ENCODE measurements around the gene ZNF48.

Gene ZNF48

DNA sequence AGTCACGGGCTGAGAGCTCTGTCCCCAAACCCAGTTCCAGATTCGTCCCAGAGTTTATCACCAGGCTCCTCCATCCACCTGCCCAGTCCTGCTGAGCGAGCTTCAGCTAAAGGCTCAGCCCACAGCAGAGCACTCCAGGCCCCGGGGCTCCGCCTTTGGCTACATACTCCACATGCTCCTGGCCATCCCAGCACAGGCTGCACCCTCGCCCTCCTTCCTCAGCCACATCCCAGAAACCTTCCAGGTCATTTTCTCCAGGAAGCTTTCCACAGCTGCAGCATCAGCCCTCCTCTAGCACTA, 35.4 kb upstream of the ZNF48 start:
- Histone ChIP-seq H3K27ac (ENCODE audit: low read length) (no peak overlapping the region), H3K9ac (ENCODE audit: low read length in 2 of 2) (peak overlapping the region in 1 of 2 donors; percentile 5), H3K36me3 (ENCODE audit: control insufficient read depth in 2 of 2, insufficient read depth in 2 of 2, low read length in 2 of 2) (peaks cover 14 to 36% of the 10 kb centered on the region in 2 donors), H3K4me1 (ENCODE audit: control insufficient read depth, insufficient read depth, low read length) (peaks cover 20% of the 10 kb centered on the region), H3K9me3 (ENCODE audit: control insufficient read depth in 2 of 2, low read length in 2 of 2) (no peaks in the 10 kb centered on the region), H3K27me3 (ENCODE audit: control insufficient read depth in 1 of 2, insufficient read depth in 2 of 2, low read length in 2 of 2) (no peaks in the 10 kb centered on the region), H3K4me3 (ENCODE audit: low read length in 2 of 2) (no peak overlapping the region)

DNA sequence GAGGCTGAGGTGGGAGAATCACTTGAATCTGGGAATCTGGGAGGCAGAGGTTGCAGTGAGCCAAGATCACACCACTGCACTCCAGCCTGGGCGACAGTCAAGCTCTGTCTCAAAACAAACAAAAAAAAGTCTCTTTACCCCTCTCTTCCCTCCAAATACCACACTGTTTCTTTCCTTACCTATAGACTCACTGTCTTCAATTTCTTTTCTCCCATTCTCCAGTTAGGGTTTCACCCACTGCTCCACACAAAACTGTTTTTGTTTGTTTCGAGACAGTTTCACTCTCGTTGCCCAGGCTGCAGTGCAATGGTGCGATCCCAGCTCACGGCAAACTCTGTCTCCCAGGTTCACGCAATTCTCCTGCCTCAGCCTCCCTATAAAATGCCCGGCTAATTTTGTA, 34.0 kb upstream of the ZNF48 start:
- H3K9me3 ChIP-seq (ENCODE audit: control insufficient read depth in 2 of 2, low read length in 2 of 2): no peaks in the 10 kb centered on the region
- no peak overlapping the region for H3K4me3 ChIP-seq (ENCODE audit: low read length in 2 of 2)
- H3K27me3 ChIP-seq (ENCODE audit: control insufficient read depth in 1 of 2, insufficient read depth in 2 of 2, low read length in 2 of 2): no peaks in the 10 kb centered on the region
- no peak overlapping the region for H3K9ac ChIP-seq (ENCODE audit: low read length in 2 of 2)
- H3K27ac ChIP-seq (ENCODE audit: low read length): no peak overlapping the region
- peaks cover 11% of the 10 kb centered on the region for H3K4me1 ChIP-seq (ENCODE audit: control insufficient read depth, insufficient read depth, low read length)
- H3K36me3 ChIP-seq (ENCODE audit: control insufficient read depth in 2 of 2, insufficient read depth in 2 of 2, low read length in 2 of 2): peaks cover 24 to 41% of the 10 kb centered on the region in 2 donors

GRCh38 chr16:30365200-30365599, 30.0 kb upstream of the ZNF48 start:
- Histone ChIP-seq H3K9ac (ENCODE audit: low read length in 2 of 2) (no peak overlapping the region), H3K27ac (ENCODE audit: low read length) (no peak overlapping the region), H3K27me3 (ENCODE audit: control insufficient read depth in 1 of 2, insufficient read depth in 2 of 2, low read length in 2 of 2) (no peaks in the 10 kb centered on the region), H3K36me3 (ENCODE audit: control insufficient read depth in 2 of 2, insufficient read depth in 2 of 2, low read length in 2 of 2) (peaks cover 16 to 18% of the 10 kb centered on the region in 2 donors), H3K9me3 (ENCODE audit: control insufficient read depth in 2 of 2, low read length in 2 of 2) (no peaks in the 10 kb centered on the region), H3K4me3 (ENCODE audit: low read length in 2 of 2) (no peak overlapping the region), H3K4me1 (ENCODE audit: control insufficient read depth, insufficient read depth, low read length) (peaks cover 27% of the 10 kb centered on the region)

- no peak overlapping the region for H3K9ac ChIP-seq (ENCODE audit: low read length in 2 of 2)
- H3K27ac ChIP-seq (ENCODE audit: low read length): no peak overlapping the region
- H3K4me3 ChIP-seq (ENCODE audit: low read length in 2 of 2): peak overlapping the region in 1 of 2 donors; percentile 90
- peaks cover 13 to 18% of the 10 kb centered on the region in 2 donors for H3K36me3 ChIP-seq (ENCODE audit: control insufficient read depth in 2 of 2, insufficient read depth in 2 of 2, low read length in 2 of 2)
- no peaks in the 10 kb centered on the region for H3K27me3 ChIP-seq (ENCODE audit: control insufficient read depth in 1 of 2, insufficient read depth in 2 of 2, low read length in 2 of 2)
- no peaks in the 10 kb centered on the region for H3K9me3 ChIP-seq (ENCODE audit: control insufficient read depth in 2 of 2, low read length in 2 of 2)
- H3K4me1 ChIP-seq (ENCODE audit: control insufficient read depth, insufficient read depth, low read length): peaks cover 33% of the 10 kb centered on the region
Measured at GRCh38 chr16:30366511-30366910, 28.7 kb upstream of the ZNF48 start.

GRCh38 chr16:30367349-30368009, 27.7 kb upstream of the ZNF48 start:
- Histone ChIP-seq H3K36me3 (ENCODE audit: control insufficient read depth in 2 of 2, insufficient read depth in 2 of 2, low read length in 2 of 2) (peaks cover 13 to 18% of the 10 kb centered on the region in 2 donors), H3K4me1 (ENCODE audit: control insufficient read depth, insufficient read depth, low read length) (peaks cover 34% of the 10 kb centered on the region), H3K27me3 (ENCODE audit: control insufficient read depth in 1 of 2, insufficient read depth in 2 of 2, low read length in 2 of 2) (no peaks in the 10 kb centered on the region), H3K27ac (ENCODE audit: low read length) (peak overlapping the region; percentile 24), H3K9ac (ENCODE audit: low read length in 2 of 2) (peak overlapping the region; percentile 81), H3K9me3 (ENCODE audit: control insufficient read depth in 2 of 2, low read length in 2 of 2) (no peaks in the 10 kb centered on the region), H3K4me3 (ENCODE audit: low read length in 2 of 2) (peak overlapping the region; percentile 75 to 90)

GRCh38 chr16:30368122-30368791, 27.0 kb upstream of the ZNF48 start:
- Histone ChIP-seq H3K36me3 (ENCODE audit: control insufficient read depth in 2 of 2, insufficient read depth in 2 of 2, low read length in 2 of 2) (peaks cover 11 to 18% of the 10 kb centered on the region in 2 donors), H3K9ac (ENCODE audit: low read length in 2 of 2) (peak overlapping the region; percentile 81), H3K27me3 (ENCODE audit: control insufficient read depth in 1 of 2, insufficient read depth in 2 of 2, low read length in 2 of 2) (no peaks in the 10 kb centered on the region), H3K4me3 (ENCODE audit: low read length in 2 of 2) (peak overlapping the region; percentile 75 to 90), H3K27ac (ENCODE audit: low read length) (peak overlapping the region; percentile 37), H3K4me1 (ENCODE audit: control insufficient read depth, insufficient read depth, low read length) (peaks cover 34% of the 10 kb centered on the region), H3K9me3 (ENCODE audit: control insufficient read depth in 2 of 2, low read length in 2 of 2) (no peaks in the 10 kb centered on the region)

DNA sequence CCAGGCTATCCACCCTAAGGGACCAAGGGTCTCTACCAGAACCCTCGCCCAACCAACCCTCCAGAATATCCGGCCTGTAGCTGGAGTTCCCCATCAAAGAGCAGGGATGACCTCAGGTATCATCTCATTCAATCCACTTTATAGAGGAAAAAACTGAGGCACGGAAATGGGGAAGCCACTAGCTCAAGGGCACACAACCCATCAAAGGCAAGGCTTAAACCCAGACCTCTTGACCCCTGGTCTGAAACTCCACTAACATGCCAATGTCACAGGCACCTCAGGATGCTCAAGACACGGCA, 26.5 kb upstream of the ZNF48 start:
- Histone ChIP-seq H3K27ac (ENCODE audit: low read length) (peak overlapping the region; percentile 37), H3K36me3 (ENCODE audit: control insufficient read depth in 2 of 2, insufficient read depth in 2 of 2, low read length in 2 of 2) (peaks cover 10 to 18% of the 10 kb centered on the region in 2 donors), H3K9me3 (ENCODE audit: control insufficient read depth in 2 of 2, low read length in 2 of 2) (no peaks in the 10 kb centered on the region), H3K4me1 (ENCODE audit: control insufficient read depth, insufficient read depth, low read length) (peaks cover 34% of the 10 kb centered on the region), H3K4me3 (ENCODE audit: low read length in 2 of 2) (peak overlapping the region; percentile 75 to 90), H3K9ac (ENCODE audit: low read length in 2 of 2) (peak overlapping the region; percentile 81), H3K27me3 (ENCODE audit: control insufficient read depth in 1 of 2, insufficient read depth in 2 of 2, low read length in 2 of 2) (no peaks in the 10 kb centered on the region)

DNA sequence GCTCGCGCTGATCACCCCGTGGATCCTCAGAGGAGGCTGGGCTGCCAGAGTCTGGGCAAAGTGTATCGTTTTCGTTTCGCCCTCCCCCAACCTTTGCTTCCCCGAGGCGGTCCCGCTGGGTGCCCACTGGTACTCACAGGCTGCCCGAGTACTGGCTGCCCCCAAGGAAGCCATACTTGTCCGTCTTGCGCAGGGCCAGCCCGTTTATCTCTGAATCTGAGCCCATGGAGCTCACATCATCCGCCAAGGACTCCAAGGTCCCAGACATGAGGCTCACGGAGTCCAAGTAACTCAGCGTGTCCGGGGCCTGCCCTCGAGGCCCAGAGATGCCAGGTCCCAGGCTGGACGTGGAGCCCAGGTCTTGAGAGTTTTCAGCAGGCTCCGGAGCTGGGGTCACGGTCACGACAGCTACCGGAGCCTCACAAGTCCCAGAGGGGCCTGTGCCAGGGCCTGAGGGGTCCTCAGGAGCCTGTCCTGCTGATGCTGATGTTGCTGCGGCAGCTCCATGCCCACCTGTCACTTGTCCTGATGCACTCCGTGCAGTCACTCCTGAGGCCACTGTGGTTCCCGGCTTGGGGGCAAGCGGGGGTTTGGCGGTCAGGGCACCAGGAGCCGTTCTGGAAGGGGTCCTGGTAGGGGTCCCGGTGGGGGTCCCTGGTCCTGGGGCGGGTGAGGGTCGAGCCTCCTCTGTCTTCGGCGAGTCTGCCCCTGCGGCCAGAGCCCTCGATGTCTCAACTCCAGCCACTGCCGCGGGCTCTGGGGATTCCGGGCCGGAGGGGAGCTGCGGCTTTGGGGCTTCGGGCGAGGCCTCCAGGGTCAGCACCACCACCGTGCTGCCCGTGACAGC, 25.9 kb upstream of the ZNF48 start:
- H3K27me3 ChIP-seq (ENCODE audit: control insufficient read depth in 1 of 2, insufficient read depth in 2 of 2, low read length in 2 of 2): no peaks in the 10 kb centered on the region
- peak overlapping the region; percentile 37 for H3K27ac ChIP-seq (ENCODE audit: low read length)
- H3K4me1 ChIP-seq (ENCODE audit: control insufficient read depth, insufficient read depth, low read length): peaks cover 34% of the 10 kb centered on the region
- H3K36me3 ChIP-seq (ENCODE audit: control insufficient read depth in 2 of 2, insufficient read depth in 2 of 2, low read length in 2 of 2): peaks cover 10 to 16% of the 10 kb centered on the region in 2 donors
- H3K4me3 ChIP-seq (ENCODE audit: low read length in 2 of 2): peak overlapping the region; percentile 75 to 90
- no peaks in the 10 kb centered on the region for H3K9me3 ChIP-seq (ENCODE audit: control insufficient read depth in 2 of 2, low read length in 2 of 2)
- H3K9ac ChIP-seq (ENCODE audit: low read length in 2 of 2): peak overlapping the region; percentile 81

GRCh38 chr16:30369938-30370455, 25.2 kb upstream of the ZNF48 start:
- H3K9me3 ChIP-seq (ENCODE audit: control insufficient read depth in 2 of 2, low read length in 2 of 2): no peaks in the 10 kb centered on the region
- H3K36me3 ChIP-seq (ENCODE audit: control insufficient read depth in 2 of 2, insufficient read depth in 2 of 2, low read length in 2 of 2): peaks cover 4 to 9% of the 10 kb centered on the region in 2 donors
- H3K4me1 ChIP-seq (ENCODE audit: control insufficient read depth, insufficient read depth, low read length): peaks cover 33% of the 10 kb centered on the region
- peak overlapping the region in 1 of 2 donors; percentile 81 for H3K9ac ChIP-seq (ENCODE audit: low read length in 2 of 2)
- H3K4me3 ChIP-seq (ENCODE audit: low read length in 2 of 2): peak overlapping the region; percentile 75 to 90
- peak overlapping the region; percentile 37 for H3K27ac ChIP-seq (ENCODE audit: low read length)
- H3K27me3 ChIP-seq (ENCODE audit: control insufficient read depth in 1 of 2, insufficient read depth in 2 of 2, low read length in 2 of 2): no peaks in the 10 kb centered on the region

DNA sequence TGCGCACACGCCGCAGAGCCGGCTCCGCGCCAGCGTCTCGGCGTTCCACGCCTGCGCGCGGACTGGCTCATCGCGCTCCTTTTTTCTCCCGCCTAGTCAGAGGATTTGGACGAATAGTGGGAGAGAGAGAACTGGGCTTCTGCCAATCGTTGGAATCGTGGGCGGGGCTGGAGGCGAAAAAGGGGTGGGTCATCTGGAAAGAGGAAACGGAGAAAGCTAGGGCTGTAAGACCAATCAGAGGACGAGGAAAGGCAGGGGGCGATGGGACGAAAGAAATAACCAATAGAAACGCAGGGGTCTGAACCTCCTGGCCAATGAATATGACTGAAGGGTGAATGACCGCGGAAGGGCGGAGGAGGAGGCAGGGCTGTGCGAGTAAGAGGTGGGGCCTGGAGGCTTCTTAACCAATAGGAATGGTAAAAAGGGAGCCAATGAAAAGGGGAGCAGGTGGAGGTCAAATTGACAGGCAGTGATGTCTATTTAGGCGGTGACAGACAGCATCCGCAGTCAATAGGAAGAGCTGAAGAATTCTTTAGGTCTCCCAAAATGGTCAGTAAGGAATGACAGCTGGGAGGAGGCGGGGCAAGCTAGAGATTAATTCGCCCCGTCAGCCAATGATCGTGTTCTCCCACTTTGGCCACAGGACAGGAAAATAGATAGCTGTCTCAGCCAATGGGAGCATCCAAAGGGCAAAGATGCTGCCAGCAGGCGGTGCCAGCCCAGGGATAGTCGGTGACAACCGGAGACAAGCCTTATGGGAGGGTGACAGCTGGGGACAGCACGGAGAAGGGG, 24.6 kb upstream of the ZNF48 start, which contains the start of gene TBC1D10B:
Gene TBC1D10B (minus strand): TSS at position 39 of the 792 bp plus-strand sequence. CDS start 311 bp downstream, outside the sequence.
- Histone ChIP-seq H3K27me3 (ENCODE audit: control insufficient read depth in 1 of 2, insufficient read depth in 2 of 2, low read length in 2 of 2) (no peaks in the 10 kb centered on the region), H3K4me3 (ENCODE audit: low read length in 2 of 2) (peak within 1 kb of the TSS; percentile 88 to 90), H3K9me3 (ENCODE audit: control insufficient read depth in 2 of 2, low read length in 2 of 2) (no peaks in the 10 kb centered on the region), H3K27ac (ENCODE audit: low read length) (peak within 1 kb of the TSS; percentile 93), H3K9ac (ENCODE audit: low read length in 2 of 2) (peak within 1 kb of the TSS; percentile 84 to 86), H3K4me1 (ENCODE audit: control insufficient read depth, insufficient read depth, low read length) (peaks cover 33% of the 10 kb centered on the region), H3K36me3 (ENCODE audit: control insufficient read depth in 2 of 2, insufficient read depth in 2 of 2, low read length in 2 of 2) (peaks cover 0 to 2% of the 10 kb centered on the region in 2 donors)

Data from stomach smooth muscle (tissue), 2 donors.